IPS DF 4.7 (cell line): ENCODE measurements around the gene NOX3.
"Not testable (repeated sequence)": the region's sequence is repeated elsewhere in the genome, so short reads cannot be mapped to it uniquely, and the experiment has no call there.

Source experiments
- DNase-seq: peaks from one replicate; pipeline ENCODE4 v3.0.0-alpha.2; 2013; ENCODE audit warnings: low spot score; ENCODE audit errors: extremely low read depth

NOX3 gene

DNA sequence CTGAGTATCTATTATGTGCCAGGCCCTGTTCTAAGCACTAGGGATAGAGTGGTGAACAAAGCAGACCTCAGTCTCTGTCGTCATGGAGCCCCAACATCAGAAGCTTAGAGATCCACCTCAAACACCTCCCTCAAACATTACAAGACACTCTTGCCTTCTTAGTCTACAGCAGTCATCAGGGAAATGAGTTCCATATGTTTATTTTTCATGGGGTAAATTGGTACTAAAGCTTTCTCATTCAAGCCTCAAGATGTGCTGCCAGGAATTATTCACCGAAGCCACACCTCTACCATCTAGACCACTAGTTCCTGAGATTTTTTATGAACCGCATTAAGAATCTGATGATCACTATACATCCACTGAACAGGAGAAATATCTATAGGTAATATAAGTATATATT is 82.4 kb downstream of the NOX3 start:
- DNase-seq, result no peak

DNA sequence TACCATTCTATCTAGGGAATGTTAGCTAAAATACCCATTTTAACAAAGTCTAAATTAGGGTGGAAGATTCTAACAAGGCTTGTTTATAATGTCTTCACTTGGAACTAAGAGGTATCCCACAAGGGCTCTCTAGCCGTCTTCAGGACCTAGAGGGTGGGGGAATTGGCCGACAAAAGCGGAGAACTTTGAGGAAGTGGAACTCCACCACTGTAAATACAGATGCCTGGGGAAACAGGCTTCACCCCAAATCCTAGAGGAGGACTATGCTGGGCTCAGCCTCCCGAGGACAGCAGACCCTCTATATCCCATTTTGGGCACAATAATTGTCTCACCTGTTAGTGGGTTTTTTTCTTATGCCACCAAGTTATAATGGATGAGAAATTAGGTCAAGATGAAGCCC is 83.4 kb downstream of the NOX3 start:
- DNase-seq, result no peak

DNA sequence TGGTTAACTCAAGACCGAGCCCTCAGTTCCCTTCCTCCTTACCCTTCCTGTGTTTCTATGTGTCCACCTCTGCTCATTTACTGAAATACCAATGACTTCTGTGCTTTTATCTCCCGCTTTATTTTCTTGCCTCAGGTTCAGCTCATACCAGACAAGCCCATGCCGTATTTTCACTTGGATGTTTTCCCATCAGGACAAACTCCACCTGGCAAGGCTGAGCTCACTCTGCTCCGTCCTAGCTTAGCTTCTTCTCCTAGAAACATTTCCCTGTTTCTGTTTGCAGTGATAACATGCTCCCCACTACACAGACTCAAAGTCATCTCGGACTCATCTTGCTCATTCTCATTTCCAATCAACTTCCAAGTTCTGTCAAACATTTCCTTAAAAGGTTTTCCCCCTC is 84.4 kb downstream of the NOX3 start:
- DNase-seq, result no peak

DNA sequence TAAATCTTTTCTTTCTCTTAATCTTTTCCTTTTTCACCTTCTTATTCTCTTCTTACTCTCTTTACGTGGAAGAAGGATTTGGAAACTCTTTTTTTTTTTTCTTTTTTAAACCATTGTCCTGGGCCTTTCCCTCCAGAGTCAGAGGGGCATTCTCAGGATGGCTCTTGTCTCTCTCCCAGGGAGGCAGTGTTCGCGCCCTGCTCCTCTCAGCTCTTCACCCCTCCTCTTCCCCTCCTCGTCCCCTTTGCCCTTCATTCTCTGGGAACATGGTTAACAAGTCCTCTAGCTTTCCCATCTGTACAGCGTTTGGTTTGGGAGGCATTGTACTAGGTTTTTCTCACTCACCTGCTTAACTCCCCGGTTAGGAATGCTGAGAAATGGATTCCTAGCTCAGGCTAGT is 89.3 kb downstream of the NOX3 start:
- DNase-seq, result no peak

DNA sequence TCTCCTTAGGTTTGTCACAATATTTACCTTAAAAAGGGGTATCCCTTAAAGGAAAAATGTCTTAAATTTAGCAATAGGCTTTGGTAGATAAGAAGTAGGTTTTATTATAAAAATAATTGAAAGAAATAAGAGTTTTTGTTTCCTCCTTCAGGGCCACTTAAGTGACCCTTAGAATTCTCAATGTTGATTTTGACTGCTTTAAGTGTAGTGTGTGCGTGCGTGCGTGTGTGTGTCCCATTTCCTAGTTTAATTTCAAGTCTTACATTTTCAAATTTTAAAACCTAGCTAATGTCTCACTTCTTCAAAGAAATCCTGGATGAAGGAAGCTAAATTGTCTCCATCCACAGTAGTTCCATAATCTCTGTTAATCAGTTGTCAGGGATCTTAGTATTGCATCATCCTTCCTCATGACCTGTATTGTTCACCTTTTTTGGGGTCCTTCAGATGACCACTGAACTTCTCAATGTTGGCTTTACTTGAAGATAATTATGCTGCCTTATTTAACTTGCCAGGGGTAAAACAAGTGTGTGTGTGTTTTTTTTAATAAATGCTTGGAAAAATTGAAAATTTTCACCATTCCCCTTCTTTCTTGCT is 90.7 kb downstream of the NOX3 start:
- no peak for DNase-seq

DNA sequence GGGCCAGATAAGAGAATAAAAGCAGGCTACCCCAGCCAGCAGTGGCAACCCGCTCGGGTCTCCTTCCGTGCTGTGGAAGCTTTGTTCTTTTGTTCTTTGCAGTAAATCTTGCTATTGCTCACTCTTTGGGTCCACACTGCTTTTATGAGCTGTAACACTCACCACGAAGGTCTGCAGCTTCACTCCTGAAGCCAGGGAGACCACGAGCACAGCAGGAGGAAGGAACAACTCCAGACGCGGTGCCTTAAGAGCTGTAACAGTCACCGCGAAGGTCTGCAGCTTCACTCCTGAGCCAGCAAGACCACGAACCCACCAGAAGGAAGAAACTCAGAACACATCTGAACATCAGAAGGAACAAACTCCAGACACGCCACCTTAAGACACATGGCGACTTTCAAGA is 91.6 kb downstream of the NOX3 start:
- not testable (repeated sequence) for DNase-seq

DNA sequence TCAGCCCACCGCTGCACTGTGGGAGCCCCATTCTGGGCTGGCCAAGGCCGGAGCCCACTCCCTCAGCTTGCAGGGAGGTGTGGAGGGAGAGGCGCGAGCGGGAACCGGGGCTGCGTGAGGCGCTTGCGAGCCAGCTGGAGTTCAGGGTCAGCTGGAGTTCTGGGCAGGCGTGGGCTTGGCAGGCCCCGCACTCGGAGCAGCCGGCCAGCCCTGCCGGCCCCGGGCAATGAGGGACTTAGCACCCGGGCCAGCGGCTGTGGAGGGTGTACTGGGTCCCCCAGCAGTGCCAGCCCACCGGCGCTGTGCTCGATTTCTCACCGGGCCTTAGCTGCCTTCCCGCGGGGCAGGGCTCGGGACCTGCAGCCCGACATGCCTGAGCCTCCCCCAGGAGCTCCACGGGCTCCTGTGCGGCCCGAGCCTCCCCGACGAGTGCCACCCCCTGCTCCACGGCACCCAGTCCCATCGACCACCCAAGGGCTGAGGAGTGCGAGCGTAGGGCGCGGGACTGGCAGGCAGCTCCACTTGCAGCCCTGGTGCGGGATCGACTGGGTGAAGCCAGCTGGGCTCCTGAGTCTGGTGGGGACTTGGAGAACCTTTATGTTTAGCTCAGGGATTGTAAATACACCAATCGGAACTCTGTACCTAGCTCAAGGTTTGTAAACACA is 92.5 kb downstream of the NOX3 start:
- not testable (repeated sequence) for DNase-seq

DNA sequence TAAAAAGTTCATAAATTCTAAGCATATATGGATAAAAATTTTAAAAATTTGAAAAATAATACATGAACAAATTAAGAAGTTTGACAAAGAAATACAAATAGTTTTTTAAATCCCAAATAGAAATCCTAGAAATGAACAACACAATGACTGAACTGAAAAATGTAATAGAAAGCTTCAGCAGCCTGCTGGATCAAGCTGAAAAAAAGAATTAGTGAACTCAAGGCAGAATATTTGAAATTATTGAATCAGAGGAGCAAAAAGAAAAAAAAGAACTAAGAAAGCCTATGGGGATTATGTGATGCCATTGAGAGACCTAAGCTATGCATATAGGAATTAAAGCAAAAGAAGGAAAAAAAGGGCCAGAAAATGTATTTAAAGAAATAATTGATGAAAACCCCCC is 101.5 kb downstream of the NOX3 start:
- DNase-seq, result no peak

DNA sequence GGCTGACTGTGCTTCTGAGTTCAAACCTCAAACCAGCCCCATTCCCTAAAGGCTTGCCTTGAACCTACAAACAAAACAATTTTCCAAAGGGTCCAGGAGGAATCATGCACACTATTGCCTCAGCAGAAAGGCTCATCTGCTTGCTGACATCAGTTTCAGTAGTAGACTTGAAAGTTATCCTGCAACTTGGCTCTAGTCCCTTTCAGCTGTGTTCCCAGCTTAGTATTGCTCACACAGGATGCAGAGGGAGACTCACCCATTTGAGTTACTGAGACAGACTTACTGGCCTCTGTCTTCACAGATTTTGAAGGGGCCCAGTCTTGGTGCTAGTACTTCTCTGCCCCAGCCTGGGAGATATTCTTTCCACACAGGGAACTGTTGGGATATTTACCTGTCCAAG is 102.8 kb downstream of the NOX3 start:
- no peak for DNase-seq

DNA sequence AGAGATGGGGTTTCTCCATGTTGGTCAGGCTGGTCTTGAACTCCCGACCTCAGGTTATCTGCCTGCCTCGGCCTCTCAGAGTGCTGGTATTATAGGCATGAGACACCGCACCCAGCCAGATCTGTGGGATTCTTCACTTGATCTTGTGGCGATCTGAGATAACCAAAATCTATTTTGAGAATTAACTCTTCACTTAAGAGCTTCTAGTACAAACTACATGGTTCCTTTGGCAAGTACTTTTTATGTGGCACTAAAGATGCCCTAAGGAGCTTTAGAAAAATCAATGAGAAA is 103.6 kb downstream of the NOX3 start:
- DNase-seq, result no peak

DNA sequence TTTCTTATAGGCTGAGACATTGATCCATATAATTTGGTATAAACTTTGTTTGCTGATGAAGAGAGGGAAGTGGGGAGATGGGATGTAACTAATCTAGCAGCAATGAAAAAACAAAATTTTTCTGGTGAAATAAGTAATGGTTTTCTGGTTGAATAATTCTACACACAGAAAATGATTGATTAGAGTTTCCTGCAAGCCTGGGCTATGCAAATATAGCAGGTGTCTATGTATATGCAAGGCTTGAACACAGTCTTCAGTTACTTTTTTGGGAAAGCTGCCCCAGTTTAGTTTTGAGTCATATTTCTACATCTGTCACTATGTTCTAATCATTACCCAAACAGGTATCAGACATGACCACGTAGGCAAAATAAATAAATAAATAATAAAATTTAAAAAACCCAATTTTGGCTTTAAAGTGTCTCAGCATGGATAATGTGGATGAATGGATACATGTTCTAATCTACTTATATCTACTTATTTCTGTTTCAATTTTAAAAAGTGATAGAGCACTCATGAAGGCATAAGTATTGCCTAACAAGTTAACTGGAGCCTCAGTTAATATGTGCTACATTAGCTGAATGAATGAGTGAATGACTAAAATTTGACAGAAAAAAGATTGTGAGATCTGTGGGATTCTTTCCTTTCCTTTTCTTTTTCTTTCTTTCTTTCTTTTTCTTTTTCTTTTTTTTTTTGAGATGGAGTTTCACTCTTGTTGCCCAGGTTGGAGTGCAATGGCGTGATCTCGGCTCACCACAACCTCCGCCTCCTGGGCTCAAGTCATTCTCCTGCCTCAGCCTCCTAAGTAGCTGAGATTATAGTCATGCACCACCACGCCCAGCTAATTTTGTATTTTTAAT is 104.1 kb downstream of the NOX3 start:
- no peak for DNase-seq

DNA sequence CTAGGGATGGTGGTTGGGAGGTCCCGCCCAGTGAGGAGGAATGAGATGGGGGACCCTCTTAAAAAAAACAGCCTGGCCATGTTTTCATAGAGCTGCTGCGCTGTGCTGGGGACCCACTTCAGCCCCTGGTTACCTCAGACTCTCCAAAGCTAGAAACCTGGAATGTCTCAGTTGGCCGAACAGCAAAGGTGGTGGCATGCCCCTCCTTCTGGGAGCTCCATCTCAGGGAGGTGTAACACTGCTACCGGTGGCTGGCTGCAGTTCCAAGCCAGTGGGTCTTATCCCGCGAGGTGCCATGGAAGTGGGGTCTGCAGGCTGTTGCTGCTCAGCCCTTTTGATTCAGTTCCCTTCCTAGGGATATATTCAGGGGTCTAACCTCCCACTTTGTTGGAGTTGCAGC is 105.7 kb downstream of the NOX3 start:
- no peak for DNase-seq

DNA sequence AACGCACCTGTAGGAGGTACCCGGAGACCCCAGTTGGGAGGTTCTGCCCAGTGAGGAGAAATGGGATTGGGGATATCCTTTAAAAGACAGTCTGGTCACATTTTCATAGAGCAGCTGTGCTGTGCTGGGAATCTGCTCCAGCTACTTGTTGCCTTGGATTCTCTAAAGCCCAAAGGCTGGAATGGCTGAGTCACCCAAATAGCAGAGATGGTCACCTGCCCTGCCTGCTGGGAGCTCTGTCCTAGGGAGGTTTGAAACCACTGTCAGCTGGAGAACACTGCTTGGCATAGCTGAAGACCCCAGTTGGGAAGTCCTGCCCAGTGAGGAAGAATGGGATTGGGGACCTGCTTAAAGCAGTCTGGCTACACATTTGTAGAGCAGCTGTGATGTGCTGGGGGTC is 106.5 kb downstream of the NOX3 start:
- DNase-seq, result no peak

DNA sequence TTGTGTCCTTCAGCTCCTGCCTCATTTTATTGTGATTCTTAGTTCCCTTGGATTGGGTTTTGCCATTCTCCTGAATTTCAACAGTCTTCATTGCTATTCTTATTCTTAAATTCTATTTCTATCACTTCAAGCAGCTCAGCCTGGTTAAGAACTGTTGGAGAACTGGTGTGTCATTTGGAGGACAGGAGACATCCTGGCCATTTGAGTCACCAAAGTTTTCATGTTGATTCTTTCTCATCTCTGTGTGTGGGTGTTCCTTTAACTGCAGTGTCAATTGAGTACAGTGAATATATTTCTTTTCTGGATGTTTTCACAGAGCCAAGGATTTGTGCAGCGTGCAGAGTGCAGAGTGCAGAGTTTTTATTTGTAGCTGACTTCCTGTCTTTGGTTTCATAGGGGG is 107.8 kb downstream of the NOX3 start:
- DNase-seq, result no peak

DNA sequence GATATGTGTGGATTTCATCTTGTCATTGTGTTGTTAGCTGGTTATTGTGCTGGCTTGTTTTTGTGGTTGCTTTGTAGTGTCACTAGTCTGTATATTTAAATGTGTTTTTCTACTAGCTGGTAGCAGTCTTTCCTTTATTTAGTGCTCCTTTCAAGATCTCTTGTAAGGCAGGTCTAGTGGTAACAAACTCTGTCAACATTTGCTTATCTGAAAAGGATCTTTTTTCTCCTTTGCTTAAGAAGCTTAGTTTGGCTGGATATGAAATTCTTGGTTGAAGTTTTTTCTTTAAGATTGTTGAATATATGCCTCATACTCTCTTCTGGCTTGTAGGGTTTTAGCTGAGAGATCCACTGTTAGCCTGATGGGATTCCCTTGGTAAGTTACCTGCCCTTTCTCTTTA is 108.7 kb downstream of the NOX3 start:
- DNase-seq, result no peak
